Astrocyte (in vitro differentiated cells and primary cell): ENCODE results near the gene ACAD11. TPM values are rescaled to one million over a fixed set of nuclear protein-coding genes. Genes with fewer than 3 reads are reported as not detected.
"Not testable (repeated sequence)": the region's sequence is repeated elsewhere in the genome, so short reads cannot be mapped to it uniquely, and the experiment has no call there.

Experiments
- DNase-seq: peaks from one replicate; pipeline ENCODE4 v3.0.0-alpha.2; 2010; ENCODE audit warnings: low read depth
- FAIRE-seq: peaks from 2 replicates; lab custom pipeline; 2011; peaks lifted over from hg19 to GRCh38; lab: Jason Lieb, UNC
- H2AFZ ChIP-seq: 2 replicates; pipeline ENCODE4 v1.6.0; 2012; ENCODE audit warnings: low read depth, low read length, inconsistent platforms
- H3K27ac ChIP-seq: 2 replicates; pipeline ENCODE4 v1.5.1; 2011; ENCODE audit warnings: low read depth, low read length, inconsistent platforms
- H3K27me3 ChIP-seq: 2 replicates; pipeline ENCODE4 v1.6.0; 2011; ENCODE audit warnings: low read length, inconsistent platforms; ENCODE audit not compliant: insufficient read depth
- H3K36me3 ChIP-seq: 2 replicates; pipeline ENCODE4 v1.5.1; 2011; ENCODE audit warnings: low read length, inconsistent platforms; ENCODE audit not compliant: insufficient read depth
- H3K4me1 ChIP-seq: 2 replicates; pipeline ENCODE4 v1.5.1; 2011; ENCODE audit warnings: low read length, inconsistent platforms; ENCODE audit not compliant: insufficient read depth
- H3K4me2 ChIP-seq: 2 replicates; pipeline ENCODE4 v1.6.0; 2012; ENCODE audit warnings: low read length, inconsistent platforms
- H3K4me3 ChIP-seq: 2 replicates; pipeline ENCODE4 v1.5.1; 2011; ENCODE audit warnings: low read depth, mild to moderate bottlenecking, low read length, inconsistent platforms; ENCODE audit not compliant: insufficient read depth
- H3K79me2 ChIP-seq: 2 replicates; pipeline ENCODE4 v1.6.0; 2012; ENCODE audit warnings: mild to moderate bottlenecking, low read length, inconsistent platforms; ENCODE audit not compliant: insufficient read depth
- H3K9ac ChIP-seq: 2 replicates; pipeline ENCODE4 v1.6.0; 2012; ENCODE audit warnings: mild to moderate bottlenecking, low read length, inconsistent platforms
- H3K9me3 ChIP-seq: 2 replicates; pipeline ENCODE4 v1.5.1; 2012; ENCODE audit warnings: low read depth, mild to moderate bottlenecking, low read length, inconsistent platforms; ENCODE audit not compliant: insufficient read depth
- H4K20me1 ChIP-seq: 2 replicates; pipeline ENCODE4 v1.6.0; 2012; ENCODE audit warnings: low read length, inconsistent platforms; ENCODE audit not compliant: insufficient read depth
- H3K27ac Mint-ChIP-seq: one replicate; pipeline ENCODE4 v1.8.0; 2021; ENCODE audit warnings: mild to moderate bottlenecking, mixed read lengths; ENCODE audit not compliant: unreplicated experiment
- H3K27me3 Mint-ChIP-seq: one replicate; pipeline ENCODE4 v1.8.0; 2021; ENCODE audit warnings: low read depth, mixed read lengths; ENCODE audit not compliant: unreplicated experiment
- H3K36me3 Mint-ChIP-seq: one replicate; pipeline ENCODE4 v1.8.0; 2021; ENCODE audit warnings: low read depth, mixed read lengths; ENCODE audit not compliant: unreplicated experiment
- H3K4me1 Mint-ChIP-seq: one replicate; pipeline ENCODE4 v1.8.0; 2021; ENCODE audit warnings: low read depth, mixed read lengths; ENCODE audit not compliant: unreplicated experiment
- H3K4me3 Mint-ChIP-seq: one replicate; pipeline ENCODE4 v1.8.0; 2021; ENCODE audit warnings: mild to moderate bottlenecking, moderate library complexity, mixed read lengths; ENCODE audit not compliant: unreplicated experiment
- H3K9me3 Mint-ChIP-seq: one replicate; pipeline ENCODE4 v1.8.0; 2021; ENCODE audit warnings: mild to moderate bottlenecking, mixed read lengths; ENCODE audit not compliant: unreplicated experiment
- EZH2 ChIP-seq: IDR thresholded peaks from 2 replicates; pipeline ENCODE4 v1.6.1; 2012; ENCODE audit warnings: mild to moderate bottlenecking, low read length, inconsistent platforms; ENCODE audit not compliant: insufficient read depth
- total RNA-seq: library from RNA; stranded (reverse); gene quantifications from 2 replicates; pipeline ENCODE4 v1.2.1, GENCODE V29; 2021
- TF ChIP-seq, protein P1 (sequence below): IDR thresholded peaks from 2 replicates; pipeline ENCODE4 v1.5.1; 2011; ENCODE audit warnings: low read depth, mild to moderate bottlenecking, inconsistent platforms, low read length, moderate library complexity; ENCODE audit not compliant: insufficient read depth

ACAD11 gene
- total RNA-seq, 1 donor from 2014 or later, result 13.0 TPM

DNA sequence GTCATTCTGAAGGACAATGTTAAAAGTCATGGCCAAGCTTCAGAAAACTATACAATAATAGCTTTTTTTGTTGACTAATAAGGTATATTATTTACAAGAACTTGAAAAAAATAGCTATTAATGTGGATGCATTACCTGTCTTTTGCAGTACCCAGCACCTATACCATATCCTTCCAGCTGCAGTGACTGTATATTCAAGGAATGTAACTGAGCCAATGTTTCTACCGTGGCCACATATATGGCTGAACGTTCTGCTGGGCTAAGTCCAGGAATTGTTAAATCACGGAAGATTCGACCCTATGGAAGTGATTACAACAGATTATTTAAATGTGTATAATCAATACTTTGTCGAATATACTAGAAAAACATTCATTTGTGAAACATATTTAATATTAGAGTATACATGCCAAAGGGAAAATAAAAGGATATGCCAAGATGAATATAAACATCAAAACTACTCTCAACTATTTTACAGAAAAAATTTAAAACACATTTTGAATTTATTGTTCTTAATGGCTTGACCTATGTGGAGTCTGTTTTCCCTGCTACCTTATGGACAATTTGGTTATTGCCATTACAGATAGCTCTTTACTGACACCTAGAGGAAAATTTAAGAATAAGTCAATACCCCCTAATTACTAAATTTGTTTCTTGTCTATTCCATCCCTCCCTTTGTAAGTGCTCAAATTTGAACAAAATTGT is 17.6 kb downstream of the ACAD11 start:
- Histone ChIP-seq H3K4me2 (no peak overlapping the region), H3K27ac (no peak overlapping the region), H3K36me3 (no peaks in the 10 kb centered on the region), H3K9me3 (no peaks in the 10 kb centered on the region), H2AFZ (no peak overlapping the region), H3K9ac (no peak overlapping the region), H4K20me1 (no peaks in the 10 kb centered on the region), H3K27me3 (no peaks in the 10 kb centered on the region), H3K4me1 (peaks cover 6% of the 10 kb centered on the region), H3K79me2 (no peaks in the 10 kb centered on the region), H3K4me3 (no peak overlapping the region)
- Mint-ChIP-seq H3K9me3 (no peaks in the 10 kb centered on the region), H3K27me3 (no peaks in the 10 kb centered on the region), H3K4me1 (peaks cover 4% of the 10 kb centered on the region), H3K27ac (no peak overlapping the region), H3K4me3 (no peak overlapping the region), H3K36me3 (no peaks in the 10 kb centered on the region)
- FAIRE-seq (peak; percentile 67), DNase-seq (no peak)
- TF ChIP-seq, protein P1, sequence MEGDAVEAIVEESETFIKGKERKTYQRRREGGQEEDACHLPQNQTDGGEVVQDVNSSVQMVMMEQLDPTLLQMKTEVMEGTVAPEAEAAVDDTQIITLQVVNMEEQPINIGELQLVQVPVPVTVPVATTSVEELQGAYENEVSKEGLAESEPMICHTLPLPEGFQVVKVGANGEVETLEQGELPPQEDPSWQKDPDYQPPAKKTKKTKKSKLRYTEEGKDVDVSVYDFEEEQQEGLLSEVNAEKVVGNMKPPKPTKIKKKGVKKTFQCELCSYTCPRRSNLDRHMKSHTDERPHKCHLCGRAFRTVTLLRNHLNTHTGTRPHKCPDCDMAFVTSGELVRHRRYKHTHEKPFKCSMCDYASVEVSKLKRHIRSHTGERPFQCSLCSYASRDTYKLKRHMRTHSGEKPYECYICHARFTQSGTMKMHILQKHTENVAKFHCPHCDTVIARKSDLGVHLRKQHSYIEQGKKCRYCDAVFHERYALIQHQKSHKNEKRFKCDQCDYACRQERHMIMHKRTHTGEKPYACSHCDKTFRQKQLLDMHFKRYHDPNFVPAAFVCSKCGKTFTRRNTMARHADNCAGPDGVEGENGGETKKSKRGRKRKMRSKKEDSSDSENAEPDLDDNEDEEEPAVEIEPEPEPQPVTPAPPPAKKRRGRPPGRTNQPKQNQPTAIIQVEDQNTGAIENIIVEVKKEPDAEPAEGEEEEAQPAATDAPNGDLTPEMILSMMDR, result peak; percentile 60
- no peak for TF ChIP-seq EZH2

DNA sequence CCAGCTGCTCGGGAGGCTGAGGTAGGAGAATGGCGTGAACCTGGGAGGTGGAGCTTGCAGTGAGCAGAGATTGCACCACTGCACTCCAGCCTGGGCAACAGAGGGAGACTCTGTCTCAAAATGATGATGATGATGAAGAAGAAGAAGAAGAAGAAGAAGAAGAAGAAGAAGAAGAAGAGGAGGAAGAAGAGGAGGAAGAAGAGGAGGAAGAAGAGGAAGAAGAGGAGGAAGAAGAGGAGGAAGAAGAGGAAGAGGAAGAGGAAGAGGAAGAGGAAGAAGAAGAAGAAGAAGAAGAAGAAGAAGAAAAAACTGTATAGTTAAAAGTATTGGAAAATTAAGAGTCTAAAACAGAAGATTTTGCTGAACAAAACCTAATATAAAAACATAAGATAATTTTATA is 18.2 kb downstream of the ACAD11 start:
- H3K27ac ChIP-seq, FAIRE-seq, H3K9me3 ChIP-seq, H3K36me3 Mint-ChIP-seq, H3K4me3 ChIP-seq, H3K4me1 ChIP-seq, H4K20me1 ChIP-seq, H3K27me3 Mint-ChIP-seq, H3K4me2 ChIP-seq, H2AFZ ChIP-seq, H3K36me3 ChIP-seq, H3K27me3 ChIP-seq, H3K9ac ChIP-seq, H3K27ac Mint-ChIP-seq, H3K79me2 ChIP-seq, H3K4me3 Mint-ChIP-seq, H3K9me3 Mint-ChIP-seq, DNase-seq, H3K4me1 Mint-ChIP-seq: not testable (repeated sequence)

DNA sequence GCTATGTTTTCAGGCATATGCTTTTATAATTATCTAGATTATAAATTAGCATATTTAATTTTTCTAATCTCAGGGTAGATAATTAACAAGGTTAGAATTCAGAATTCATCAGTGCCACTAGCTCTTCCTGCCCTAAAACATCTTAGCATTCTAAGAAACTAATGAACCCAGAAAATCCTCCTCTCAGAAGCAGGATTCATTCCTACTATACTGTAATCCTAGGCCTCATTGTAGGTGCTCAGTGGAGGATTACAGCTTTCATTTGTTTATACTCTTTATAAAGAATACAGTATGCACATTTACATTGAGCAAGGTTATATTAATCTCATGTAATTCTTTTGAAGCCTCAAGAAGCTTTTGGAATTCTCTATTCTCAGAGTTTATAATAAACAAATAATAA is 20.9 kb downstream of the ACAD11 start:
- no peaks in the 10 kb centered on the region for H3K36me3 Mint-ChIP-seq
- Histone ChIP-seq H3K27me3 (no peaks in the 10 kb centered on the region), H3K27ac (no peak overlapping the region), H2AFZ (no peak overlapping the region), H3K9ac (no peak overlapping the region), H3K4me1 (no peaks in the 10 kb centered on the region), H3K4me2 (no peak overlapping the region), H3K9me3 (no peaks in the 10 kb centered on the region), H3K36me3 (peaks cover 3% of the 10 kb centered on the region), H3K79me2 (no peaks in the 10 kb centered on the region), H4K20me1 (no peaks in the 10 kb centered on the region), H3K4me3 (no peak overlapping the region)
- H3K9me3 Mint-ChIP-seq, result no peaks in the 10 kb centered on the region
- H3K4me1 Mint-ChIP-seq, result peaks cover 2% of the 10 kb centered on the region
- no peaks in the 10 kb centered on the region for H3K27me3 Mint-ChIP-seq
- DNase-seq (no peak), FAIRE-seq (no peak)
- no peak overlapping the region for H3K27ac Mint-ChIP-seq
- no peak for TF ChIP-seq EZH2
- TF ChIP-seq, protein P1, result no peak
- no peak overlapping the region for H3K4me3 Mint-ChIP-seq
